Colonic mucosa (tissue), 4 donors: ENCODE measurements around the gene CABLES1. TPM values are rescaled to one million over a fixed set of nuclear protein-coding genes. Genes with fewer than 3 reads are reported as not detected.

ENCODE experiments used
- DNase-seq: peaks from one replicate; pipeline ENCODE4 v3.0.0-alpha.2; 2020
- H3K27ac ChIP-seq: fragments of 200-600 bp; one replicate; pipeline ENCODE4 v1.8.0; 2021
- H3K27me3 ChIP-seq: fragments of 200-600 bp; one replicate; pipeline ENCODE4 v1.8.0; 2021
- H3K36me3 ChIP-seq: fragments of 200-600 bp; one replicate; pipeline ENCODE4 v1.8.0; 2021
- H3K4me1 ChIP-seq: fragments of 200-600 bp; one replicate; pipeline ENCODE4 v1.8.0; 2021; ENCODE audit warnings: mild to moderate bottlenecking
- H3K4me3 ChIP-seq: fragments of 200-600 bp; one replicate; pipeline ENCODE4 v1.8.0; 2021
- H3K9ac ChIP-seq, 2 donors: one replicate each; pipeline ENCODE4 v1.7.0; 2013; ENCODE audit warnings: control low read depth in 2 of 2, low read depth in 2 of 2, low read length in 2 of 2
- H3K9me3 ChIP-seq: fragments of 200-600 bp; one replicate; pipeline ENCODE4 v1.8.0; 2021
- CTCF ChIP-seq: fragments of 200-600 bp; IDR thresholded peaks from one replicate; pipeline ENCODE4 v1.8.0; 2022; ENCODE audit warnings: antibody characterized with exemption, mild to moderate bottlenecking
- intact Hi-C: fragments of 100-400 bp; cut with DNase I; formaldehyde crosslinking; loops from one replicate; pipeline ENCODE4 v1.14.1; 2022
- total RNA-seq, 2 donors: library from RNA; stranded (reverse); fragmentation: NEBNext Ultra II Directional in 1 of 2; extraction: Animal tissue kit (Norgen Biotek cat#: 25700) in 1 of 2; gene quantifications; one replicate each; pipeline ENCODE4 v1.2.1, GENCODE V29; 2021
- donor health status: healthy.
- donor health status: DM: no; HTN: no; CAD: no.
- donor health status: DM: no; HTN: no; CAD: no.

CABLES1 gene
- total RNA-seq, 2 donors from 2014 or later, result 4.2 to 6.2 TPM

- TF ChIP-seq CTCF, result no peak
- H3K4me1 ChIP-seq, result peaks cover 12% of the 10 kb centered on the region
- no peak overlapping the region for H3K27ac ChIP-seq
- H3K9ac ChIP-seq, result no peak overlapping the region
- intact Hi-C loops, result no loop called here
- H3K4me3 ChIP-seq, result no peak overlapping the region
- H3K9me3 ChIP-seq, result no peaks in the 10 kb centered on the region
- DNase-seq, result no peak
- H3K27me3 ChIP-seq, result no peaks in the 10 kb centered on the region
- H3K36me3 ChIP-seq, result no peaks in the 10 kb centered on the region
These were observed 123.5 kb downstream of the CABLES1 start for GRCh38 chr18:23258566-23259469.

DNA sequence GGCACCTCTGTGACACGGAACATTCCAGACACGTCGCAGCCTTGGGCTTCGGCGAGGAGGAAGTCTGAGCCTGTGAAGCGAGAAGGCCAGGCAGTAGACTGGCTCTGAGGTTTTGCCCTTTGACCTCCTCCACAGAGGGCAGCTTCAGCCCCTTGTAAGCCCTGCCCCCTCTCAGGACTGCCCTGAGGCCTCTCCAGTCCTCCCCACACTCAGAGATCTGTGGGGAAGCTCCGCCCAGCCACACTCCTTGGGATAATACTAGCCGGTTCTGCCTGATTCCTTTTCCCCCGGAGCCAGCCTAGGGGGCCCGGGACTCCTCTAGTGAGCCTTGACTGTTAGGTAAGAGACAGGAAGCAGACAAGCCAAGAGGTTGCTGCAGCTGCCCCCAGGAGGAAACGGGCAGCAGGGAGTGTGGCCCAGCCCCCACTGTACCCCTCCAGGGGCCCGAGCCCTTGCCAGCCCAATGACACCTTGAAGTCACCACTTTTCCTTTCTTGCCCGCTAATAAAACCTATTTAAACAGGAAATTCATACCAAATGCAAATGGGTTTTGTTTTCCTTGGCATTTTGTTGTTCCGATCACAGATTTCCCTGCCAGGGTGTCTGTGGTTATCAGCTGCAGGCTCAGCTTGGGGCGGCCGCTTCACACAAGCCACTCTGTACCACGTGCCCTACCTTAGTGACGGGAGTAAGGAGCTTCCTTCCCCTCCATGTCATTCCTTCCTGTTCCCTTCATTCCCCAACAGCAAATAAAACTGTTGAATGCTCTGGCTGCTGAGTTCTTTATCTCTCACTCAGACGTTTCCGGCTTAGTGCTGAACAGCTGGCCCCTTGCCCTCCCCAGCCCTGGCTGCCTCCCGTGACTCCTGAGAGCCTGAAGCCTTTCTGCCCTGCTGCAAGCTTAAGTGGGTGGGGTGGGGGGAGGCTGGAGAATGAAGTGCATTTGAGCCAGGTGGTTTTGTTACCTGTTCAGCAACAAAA is 124.7 kb downstream of the CABLES1 start:
- Histone ChIP-seq H3K27me3 (no peaks in the 10 kb centered on the region), H3K27ac (peak overlapping the region; percentile 67), H3K9me3 (no peaks in the 10 kb centered on the region), H3K9ac (peak overlapping the region in 1 of 2 donors; percentile 63), H3K4me1 (peaks cover 12% of the 10 kb centered on the region), H3K36me3 (no peaks in the 10 kb centered on the region), H3K4me3 (peak overlapping the region; percentile 21)
- TF ChIP-seq CTCF, result no peak
- intact Hi-C loops, result no loop called here
- DNase-seq, result peak; percentile 79

GRCh38 chr18:23260926-23261590 is 125.8 kb downstream of the CABLES1 start:
- Histone ChIP-seq H3K27ac (no peak overlapping the region), H3K36me3 (no peaks in the 10 kb centered on the region), H3K27me3 (no peaks in the 10 kb centered on the region), H3K4me1 (peaks cover 12% of the 10 kb centered on the region), H3K4me3 (no peak overlapping the region), H3K9ac (no peak overlapping the region), H3K9me3 (no peaks in the 10 kb centered on the region)
- TF ChIP-seq CTCF, result no peak
- intact Hi-C loops, result no loop called here
- no peak for DNase-seq

DNA sequence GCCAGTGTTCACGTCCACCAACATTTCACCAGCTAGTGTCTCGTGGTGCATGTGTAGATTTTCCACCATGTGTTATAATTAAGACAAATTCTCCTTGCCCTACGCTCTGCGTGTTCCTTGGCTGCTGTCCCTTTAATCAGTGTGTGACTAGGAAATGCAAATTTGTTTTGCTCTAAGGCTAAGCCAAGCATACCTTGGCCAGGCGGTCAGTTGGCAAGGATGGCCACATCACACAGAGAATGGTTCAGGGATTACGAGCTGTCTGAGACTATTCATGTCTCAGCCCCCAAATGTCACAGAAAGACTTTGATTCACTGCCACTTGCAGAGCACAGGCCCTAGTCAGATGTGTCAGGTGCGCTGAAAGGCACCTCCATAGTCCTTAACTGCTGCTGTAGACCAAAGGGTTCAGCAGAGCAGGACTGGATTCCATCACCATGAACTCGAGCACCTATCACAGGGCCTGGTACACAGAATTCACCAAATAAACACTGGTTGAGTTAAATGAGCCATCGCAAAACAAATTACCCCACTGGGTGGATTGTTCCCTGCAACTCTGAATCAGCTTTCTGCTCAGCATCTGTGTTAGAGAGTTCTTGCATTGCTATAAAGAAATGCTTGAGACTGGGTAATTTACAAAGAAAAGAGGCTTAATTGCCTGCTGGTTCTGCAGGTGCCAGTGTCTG is 128.4 kb downstream of the CABLES1 start:
- TF ChIP-seq CTCF, result no peak
- H3K4me3 ChIP-seq, result no peak overlapping the region
- H3K9me3 ChIP-seq, result no peaks in the 10 kb centered on the region
- H3K4me1 ChIP-seq, result peaks cover 12% of the 10 kb centered on the region
- no peaks in the 10 kb centered on the region for H3K27me3 ChIP-seq
- H3K9ac ChIP-seq, result no peak overlapping the region
- no peak for DNase-seq
- intact Hi-C loops, result no loop called here
- H3K27ac ChIP-seq, result no peak overlapping the region
- no peaks in the 10 kb centered on the region for H3K36me3 ChIP-seq
